ENCODE data around the gene ATPAF2.

The ATPAF2 gene

DNA sequence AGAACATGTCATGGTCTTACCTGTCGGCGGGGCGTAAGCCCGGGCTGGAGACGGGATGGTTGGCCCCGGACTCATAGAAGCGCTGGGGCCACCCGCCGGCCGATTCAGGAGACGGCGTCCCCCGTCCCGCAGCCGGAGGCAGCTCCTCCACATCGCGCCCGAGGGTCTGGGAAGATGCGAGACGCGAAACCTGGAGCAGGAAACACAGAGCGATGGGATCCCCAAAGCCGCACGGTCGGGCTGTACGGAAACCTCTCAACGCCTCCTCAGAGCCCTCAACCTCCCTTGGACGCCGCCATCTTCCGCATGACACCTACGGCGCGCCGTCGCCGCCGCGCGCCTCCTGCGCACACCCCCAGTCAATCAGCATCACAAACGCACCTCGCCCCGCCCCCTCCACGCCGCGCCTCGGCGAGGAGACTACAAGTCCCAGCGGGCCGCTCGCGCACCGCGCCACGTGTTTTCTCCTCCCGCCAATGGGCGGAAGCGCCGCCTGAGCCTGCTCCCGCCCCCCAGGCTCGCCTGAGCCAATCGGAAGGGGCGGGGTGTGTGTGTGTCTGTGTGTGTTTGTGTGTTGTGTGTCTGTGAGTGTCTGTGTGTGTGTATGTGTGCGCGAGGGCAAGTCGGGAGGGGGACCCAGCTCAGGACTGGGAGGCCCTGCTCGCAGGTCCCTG is at the start of gene ATPAF2, which contains the start of gene GID4:
Gene ATPAF2, minus strand, starts transcription at position 308 of the 674 bp plus-strand sequence. Its CDS starts 155 bp downstream, at position 153.
Gene GID4, plus strand, starts transcription at position 548 of the 674 bp plus-strand sequence. Its CDS starts 57 bp downstream, at position 605.
- peaks cover 12 to 32% (median 31%) of the 10 kb centered on the region in 5 donors for H3K4me1 ChIP-seq (ENCODE audit: control insufficient read depth in 5 of 5, insufficient read depth in 5 of 5, low read length in 5 of 5)
- peak within 1 kb of the TSS; percentile 88 to 95 (median 93) for H3K4me3 ChIP-seq (ENCODE audit: low read depth in 1 of 5, low read length in 5 of 5)
- no peaks in the 10 kb centered on the region for H3K27me3 ChIP-seq (ENCODE audit: control insufficient read depth in 5 of 5, insufficient read depth in 4 of 5, low read length in 5 of 5)
- H3K27ac ChIP-seq (ENCODE audit: low read depth, low read length) = peak within 1 kb of the TSS; percentile 65
- no peaks in the 10 kb centered on the region for H3K36me3 ChIP-seq (ENCODE audit: control insufficient read depth in 5 of 5, insufficient read depth in 5 of 5, low read length in 5 of 5)
- no peaks in the 10 kb centered on the region for H3K9me3 ChIP-seq (ENCODE audit: control insufficient read depth in 5 of 5, low read length in 5 of 5)
- peak within 1 kb of the TSS; percentile 77 to 89 (median 81) for H3K9ac ChIP-seq (ENCODE audit: low read length in 5 of 5)

DNA sequence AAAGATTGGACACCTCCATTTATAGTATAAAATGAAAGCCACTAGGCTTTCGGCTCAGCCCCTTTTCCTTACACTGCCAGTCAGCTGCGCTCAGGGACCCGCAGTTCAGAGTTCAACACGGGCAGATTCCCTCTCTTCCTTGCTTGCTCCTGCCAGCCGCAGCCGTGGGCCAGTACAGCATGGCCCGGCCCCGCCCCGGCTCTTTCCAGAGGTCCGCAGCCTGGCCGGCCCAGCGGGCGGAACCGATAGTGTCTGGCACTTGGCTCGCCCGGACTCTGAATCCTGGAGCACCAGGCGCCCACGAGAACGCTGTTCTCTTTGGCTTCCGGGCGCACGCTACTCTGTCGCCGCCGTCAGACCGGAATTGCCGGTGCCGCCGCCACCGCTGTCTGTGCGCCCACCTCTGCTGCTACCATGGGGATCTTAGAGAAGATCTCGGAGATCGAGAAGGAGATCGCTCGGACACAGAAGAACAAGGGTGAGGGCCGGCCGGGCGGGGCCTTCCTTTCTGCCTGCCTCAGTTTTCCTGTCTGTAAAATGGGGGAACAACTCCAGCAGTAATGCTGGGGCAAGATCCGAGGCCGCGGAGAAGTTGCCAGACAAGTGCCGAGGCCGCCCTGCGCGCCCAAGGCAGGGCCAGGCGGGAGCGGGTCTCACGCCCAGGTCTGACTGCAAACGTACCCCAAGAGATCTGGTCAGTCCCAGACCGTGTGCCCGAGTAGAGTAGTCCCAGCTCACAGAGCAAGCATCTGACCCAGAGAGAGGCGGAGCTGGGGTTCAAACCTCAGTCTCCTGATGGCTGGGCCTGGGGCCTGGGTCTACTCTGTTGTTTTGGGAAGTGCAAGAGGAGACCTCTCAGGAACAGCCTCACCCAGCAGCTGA is 48.9 kb upstream of the ATPAF2 start, which contains the start of gene DRG2:
Gene DRG2, plus strand, starts transcription at position 339 of the 882 bp plus-strand sequence. Its CDS starts 76 bp downstream, at position 415.
- Histone ChIP-seq H3K36me3 (ENCODE audit: control insufficient read depth in 5 of 5, insufficient read depth in 5 of 5, low read length in 5 of 5) (peaks cover 0 to 11% (median 7%) of the 10 kb centered on the region in 5 donors), H3K9ac (ENCODE audit: low read length in 5 of 5) (peak within 1 kb of the TSS; percentile 84 to 97 (median 91)), H3K27ac (ENCODE audit: low read depth, low read length) (peak within 1 kb of the TSS; percentile 65), H3K9me3 (ENCODE audit: control insufficient read depth in 5 of 5, low read length in 5 of 5) (no peaks in the 10 kb centered on the region), H3K4me1 (ENCODE audit: control insufficient read depth in 5 of 5, insufficient read depth in 5 of 5, low read length in 5 of 5) (peaks cover 4 to 23% (median 14%) of the 10 kb centered on the region in 5 donors), H3K4me3 (ENCODE audit: low read depth in 1 of 5, low read length in 5 of 5) (peak within 1 kb of the TSS; percentile 76 to 97 (median 91)), H3K27me3 (ENCODE audit: control insufficient read depth in 5 of 5, insufficient read depth in 4 of 5, low read length in 5 of 5) (no peaks in the 10 kb centered on the region)

DNA sequence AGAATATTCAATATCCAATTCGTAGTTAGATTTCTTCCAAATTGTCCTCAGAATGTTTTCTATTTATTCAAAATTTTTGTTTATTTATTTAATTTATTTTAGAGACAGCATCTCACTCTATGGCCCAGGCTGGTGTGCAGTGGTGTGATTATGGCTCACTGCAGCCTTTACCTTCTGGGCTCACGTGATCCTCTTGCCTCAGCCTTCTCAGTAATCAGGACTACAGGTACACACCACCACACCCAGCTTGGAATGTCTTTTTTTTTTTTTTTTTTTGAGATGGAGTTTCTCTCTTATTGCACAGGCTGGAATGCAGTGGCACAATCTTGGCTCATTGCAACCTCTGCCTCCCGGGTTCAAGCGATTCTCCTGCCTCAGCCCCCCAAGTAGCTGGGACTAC is 45.3 kb upstream of the ATPAF2 start:
- Histone ChIP-seq H3K36me3 (ENCODE audit: control insufficient read depth in 5 of 5, insufficient read depth in 5 of 5, low read length in 5 of 5) (no peaks in the 10 kb centered on the region), H3K9me3 (ENCODE audit: control insufficient read depth in 5 of 5, low read length in 5 of 5) (no peaks in the 10 kb centered on the region), H3K27ac (ENCODE audit: low read depth, low read length) (no peak overlapping the region), H3K9ac (ENCODE audit: low read length in 5 of 5) (no peak overlapping the region), H3K4me1 (ENCODE audit: control insufficient read depth in 5 of 5, insufficient read depth in 5 of 5, low read length in 5 of 5) (peaks cover 4 to 16% (median 13%) of the 10 kb centered on the region in 5 donors), H3K27me3 (ENCODE audit: control insufficient read depth in 5 of 5, insufficient read depth in 4 of 5, low read length in 5 of 5) (peaks cover 0 to 2% (median 0%) of the 10 kb centered on the region in 5 donors), H3K4me3 (ENCODE audit: low read depth in 1 of 5, low read length in 5 of 5) (no peak overlapping the region)

DNA sequence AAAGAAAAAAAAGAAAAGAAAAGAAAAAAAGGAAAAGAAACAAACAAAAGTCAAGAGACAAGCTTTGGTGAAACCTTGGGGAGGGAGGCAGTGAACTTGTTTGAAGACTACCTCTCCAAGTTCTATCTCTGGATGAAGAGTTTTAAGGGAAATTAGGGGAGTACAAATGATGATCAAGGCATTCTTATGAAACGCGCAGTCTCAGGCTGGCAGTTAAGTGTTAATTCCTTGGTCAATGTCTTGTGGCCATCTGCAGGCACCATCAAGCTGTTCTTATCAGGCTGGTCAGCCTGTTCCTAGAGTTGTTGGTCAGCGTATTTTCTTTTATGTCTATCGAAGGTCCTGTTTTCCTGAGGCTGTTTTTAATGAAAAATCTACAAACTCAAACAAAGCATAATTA is 40.6 kb upstream of the ATPAF2 start:
- peaks cover 0 to 6% (median 0%) of the 10 kb centered on the region in 5 donors for H3K27me3 ChIP-seq (ENCODE audit: control insufficient read depth in 5 of 5, insufficient read depth in 4 of 5, low read length in 5 of 5)
- H3K4me1 ChIP-seq (ENCODE audit: control insufficient read depth in 5 of 5, insufficient read depth in 5 of 5, low read length in 5 of 5) = no peaks in the 10 kb centered on the region
- no peaks in the 10 kb centered on the region for H3K36me3 ChIP-seq (ENCODE audit: control insufficient read depth in 5 of 5, insufficient read depth in 5 of 5, low read length in 5 of 5)
- H3K27ac ChIP-seq (ENCODE audit: low read depth, low read length) = no peak overlapping the region
- H3K9ac ChIP-seq (ENCODE audit: low read length in 5 of 5) = no peak overlapping the region
- H3K9me3 ChIP-seq (ENCODE audit: control insufficient read depth in 5 of 5, low read length in 5 of 5) = no peaks in the 10 kb centered on the region
- H3K4me3 ChIP-seq (ENCODE audit: low read depth in 1 of 5, low read length in 5 of 5) = no peak overlapping the region

DNA sequence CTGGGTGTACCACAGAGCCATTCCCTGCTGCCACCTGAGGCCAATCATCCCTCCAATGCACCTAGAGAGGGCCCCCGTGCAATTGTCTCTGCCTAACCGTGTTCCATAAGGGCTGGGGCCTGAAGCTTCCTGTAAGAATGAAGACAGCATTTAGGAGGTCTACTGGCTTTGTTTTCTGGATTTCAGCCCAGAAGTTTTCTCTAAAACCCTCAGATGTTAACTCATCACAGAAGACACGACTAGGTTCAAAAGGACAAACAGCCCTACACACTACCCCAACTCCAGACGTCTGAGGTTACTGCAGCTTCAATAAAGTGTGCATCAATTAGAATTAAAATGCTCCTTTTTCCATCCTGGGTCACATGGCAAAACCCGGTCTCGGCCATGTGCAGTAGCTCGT is 38.0 kb upstream of the ATPAF2 start:
- no peak overlapping the region for H3K9ac ChIP-seq (ENCODE audit: low read length in 5 of 5)
- H3K27me3 ChIP-seq (ENCODE audit: control insufficient read depth in 5 of 5, insufficient read depth in 4 of 5, low read length in 5 of 5) = peaks cover 0 to 6% (median 0%) of the 10 kb centered on the region in 5 donors
- H3K4me3 ChIP-seq (ENCODE audit: low read depth in 1 of 5, low read length in 5 of 5) = no peak overlapping the region
- H3K36me3 ChIP-seq (ENCODE audit: control insufficient read depth in 5 of 5, insufficient read depth in 5 of 5, low read length in 5 of 5) = no peaks in the 10 kb centered on the region
- H3K9me3 ChIP-seq (ENCODE audit: control insufficient read depth in 5 of 5, low read length in 5 of 5) = no peaks in the 10 kb centered on the region
- no peaks in the 10 kb centered on the region for H3K4me1 ChIP-seq (ENCODE audit: control insufficient read depth in 5 of 5, insufficient read depth in 5 of 5, low read length in 5 of 5)
- no peak overlapping the region for H3K27ac ChIP-seq (ENCODE audit: low read depth, low read length)

DNA sequence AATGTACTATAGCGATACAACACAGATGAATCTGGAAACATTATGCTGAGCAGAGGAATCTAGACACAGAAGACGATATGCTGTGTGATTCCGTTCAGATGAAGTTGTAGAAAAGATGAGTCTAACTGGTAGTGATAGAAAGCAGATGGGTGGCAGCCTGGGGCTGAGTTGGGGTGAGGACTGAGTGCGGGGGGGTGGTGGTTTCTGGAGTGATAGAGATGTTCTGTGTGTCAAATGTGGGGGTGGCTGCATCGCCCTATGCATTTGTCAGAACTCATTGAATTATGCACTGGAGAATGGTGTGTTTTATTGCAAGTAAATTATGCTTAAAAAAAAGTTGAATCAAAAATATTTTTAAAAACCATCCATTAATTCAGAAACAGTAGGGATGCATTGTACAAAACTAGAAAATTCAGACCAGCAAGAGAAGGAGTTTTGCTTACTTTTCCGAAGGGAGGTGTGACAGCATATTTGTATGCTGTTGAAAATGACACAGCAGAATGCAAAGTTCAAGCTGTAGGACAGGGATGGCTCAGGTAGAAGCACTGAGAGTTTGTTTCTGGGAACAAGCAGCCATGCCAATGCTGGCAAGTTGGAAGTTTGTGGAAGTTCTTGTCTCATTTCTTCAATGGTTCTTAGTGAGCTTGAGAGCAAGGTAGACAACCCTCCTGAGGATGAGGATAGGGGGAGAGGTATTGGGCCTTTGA is 35.8 kb upstream of the ATPAF2 start:
- H3K4me1 ChIP-seq (ENCODE audit: control insufficient read depth in 5 of 5, insufficient read depth in 5 of 5, low read length in 5 of 5) = peaks cover 0 to 10% (median 6%) of the 10 kb centered on the region in 5 donors

DNA sequence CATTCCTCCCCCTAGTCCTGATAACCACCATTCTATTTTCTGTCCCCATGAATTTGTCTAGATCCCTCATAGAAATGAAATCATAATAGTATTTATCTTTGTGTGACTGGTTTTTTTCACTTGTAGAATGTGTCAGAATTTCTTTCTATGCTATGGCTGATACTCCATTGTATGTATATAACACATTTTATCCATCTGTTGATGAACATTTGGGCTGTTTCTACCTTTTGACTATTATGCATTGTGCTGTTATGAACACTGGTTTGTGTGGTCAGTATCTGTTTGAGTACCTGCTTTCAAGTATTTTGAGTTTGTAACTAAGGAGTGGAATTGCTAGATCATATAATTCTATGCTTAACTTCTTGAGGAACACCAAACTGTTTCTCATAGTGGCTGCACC is 32.8 kb upstream of the ATPAF2 start:
- peaks cover 0 to 10% (median 6%) of the 10 kb centered on the region in 5 donors for H3K4me1 ChIP-seq (ENCODE audit: control insufficient read depth in 5 of 5, insufficient read depth in 5 of 5, low read length in 5 of 5)
- H3K27ac ChIP-seq (ENCODE audit: low read depth, low read length) = no peak overlapping the region
- H3K27me3 ChIP-seq (ENCODE audit: control insufficient read depth in 5 of 5, insufficient read depth in 4 of 5, low read length in 5 of 5) = peaks cover 0 to 6% (median 0%) of the 10 kb centered on the region in 5 donors

More for the DNA sequence above, 35.8 kb upstream of the ATPAF2 start:
- no peaks in the 10 kb centered on the region for H3K36me3 ChIP-seq (ENCODE audit: control insufficient read depth in 5 of 5, insufficient read depth in 5 of 5, low read length in 5 of 5)
- no peak overlapping the region for H3K4me3 ChIP-seq (ENCODE audit: low read depth in 1 of 5, low read length in 5 of 5)
- H3K27ac ChIP-seq (ENCODE audit: low read depth, low read length) = no peak overlapping the region
- no peaks in the 10 kb centered on the region for H3K9me3 ChIP-seq (ENCODE audit: control insufficient read depth in 5 of 5, low read length in 5 of 5)
- H3K27me3 ChIP-seq (ENCODE audit: control insufficient read depth in 5 of 5, insufficient read depth in 4 of 5, low read length in 5 of 5) = peaks cover 0 to 6% (median 0%) of the 10 kb centered on the region in 5 donors
- no peak overlapping the region for H3K9ac ChIP-seq (ENCODE audit: low read length in 5 of 5)

DNA sequence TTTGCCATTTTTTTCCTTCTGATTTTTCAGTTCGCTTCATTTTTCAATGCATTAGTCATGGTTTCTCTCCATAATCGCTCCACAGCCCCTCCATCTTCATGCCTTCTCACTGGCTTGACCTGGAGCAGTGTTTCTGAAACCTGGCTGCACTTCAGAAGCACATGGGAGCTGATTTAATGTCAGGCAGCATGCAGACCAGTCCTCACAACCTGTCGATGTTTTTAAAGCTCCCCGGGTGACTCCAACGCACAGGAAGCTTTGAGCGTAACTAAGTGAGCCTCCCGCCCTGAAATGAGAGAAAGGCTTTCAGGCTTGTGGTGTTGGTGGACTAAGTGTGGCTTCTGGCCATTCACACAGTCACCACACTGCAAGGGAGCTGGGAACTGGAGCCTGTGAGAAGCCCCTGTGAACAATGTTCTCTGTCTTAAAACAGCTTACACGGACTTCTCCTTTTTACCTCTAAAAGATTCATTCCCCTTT is 31.9 kb upstream of the ATPAF2 start:
- Histone ChIP-seq H3K4me1 (ENCODE audit: control insufficient read depth in 5 of 5, insufficient read depth in 5 of 5, low read length in 5 of 5) (peaks cover 0 to 10% (median 6%) of the 10 kb centered on the region in 5 donors), H3K9ac (ENCODE audit: low read length in 5 of 5) (peak overlapping the region in 1 of 5 donors; percentile 56), H3K27ac (ENCODE audit: low read depth, low read length) (no peak overlapping the region), H3K27me3 (ENCODE audit: control insufficient read depth in 5 of 5, insufficient read depth in 4 of 5, low read length in 5 of 5) (peaks cover 0 to 6% (median 0%) of the 10 kb centered on the region in 5 donors), H3K36me3 (ENCODE audit: control insufficient read depth in 5 of 5, insufficient read depth in 5 of 5, low read length in 5 of 5) (peaks cover 0 to 13% (median 8%) of the 10 kb centered on the region in 5 donors), H3K9me3 (ENCODE audit: control insufficient read depth in 5 of 5, low read length in 5 of 5) (no peaks in the 10 kb centered on the region), H3K4me3 (ENCODE audit: low read depth in 1 of 5, low read length in 5 of 5) (peak overlapping the region; percentile 24 to 62 (median 50))

More for the DNA sequence above, 32.8 kb upstream of the ATPAF2 start:
- H3K36me3 ChIP-seq (ENCODE audit: control insufficient read depth in 5 of 5, insufficient read depth in 5 of 5, low read length in 5 of 5) = peaks cover 0 to 5% (median 4%) of the 10 kb centered on the region in 5 donors
- H3K9ac ChIP-seq (ENCODE audit: low read length in 5 of 5) = no peak overlapping the region
- H3K4me3 ChIP-seq (ENCODE audit: low read depth in 1 of 5, low read length in 5 of 5) = no peak overlapping the region
- H3K9me3 ChIP-seq (ENCODE audit: control insufficient read depth in 5 of 5, low read length in 5 of 5) = no peaks in the 10 kb centered on the region

DNA sequence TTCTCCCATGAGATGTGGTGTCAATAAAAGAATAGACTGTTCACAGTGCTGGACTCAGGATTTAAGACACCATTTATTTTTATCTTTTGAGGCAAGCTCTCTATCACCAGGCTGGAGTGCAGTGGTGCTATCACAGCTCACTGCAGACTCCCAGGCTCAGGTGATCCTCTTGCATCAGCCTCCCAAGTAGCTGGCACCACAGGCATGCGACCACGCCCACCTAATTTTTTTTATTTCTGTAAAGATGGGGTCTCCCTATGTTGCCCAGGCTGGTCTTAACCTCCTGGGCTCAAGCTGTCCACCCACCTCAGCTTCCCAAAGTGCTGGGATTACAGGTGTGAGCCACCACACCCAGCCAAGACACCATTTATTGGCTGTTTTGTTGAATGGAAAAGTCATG is 30.1 kb upstream of the ATPAF2 start:
- no peaks in the 10 kb centered on the region for H3K27me3 ChIP-seq (ENCODE audit: control insufficient read depth in 5 of 5, insufficient read depth in 4 of 5, low read length in 5 of 5)
- no peaks in the 10 kb centered on the region for H3K9me3 ChIP-seq (ENCODE audit: control insufficient read depth in 5 of 5, low read length in 5 of 5)
- H3K4me3 ChIP-seq (ENCODE audit: low read depth in 1 of 5, low read length in 5 of 5) = no peak overlapping the region
- H3K27ac ChIP-seq (ENCODE audit: low read depth, low read length) = no peak overlapping the region
- H3K36me3 ChIP-seq (ENCODE audit: control insufficient read depth in 5 of 5, insufficient read depth in 5 of 5, low read length in 5 of 5) = peaks cover 0 to 31% (median 22%) of the 10 kb centered on the region in 5 donors
- H3K9ac ChIP-seq (ENCODE audit: low read length in 5 of 5) = no peak overlapping the region
- peaks cover 0 to 10% (median 6%) of the 10 kb centered on the region in 5 donors for H3K4me1 ChIP-seq (ENCODE audit: control insufficient read depth in 5 of 5, insufficient read depth in 5 of 5, low read length in 5 of 5)

Measured in subcutaneous abdominal adipose tissue (tissue), 5 donors.